Neuronal stem cell (in vitro differentiated cells): ENCODE measurements around the gene DNAJB4.

Source experiments
- DNase-seq: peaks from one replicate; pipeline ENCODE4 v3.0.0-alpha.2; 2013; ENCODE audit warnings: low spot score
- H2AFZ ChIP-seq: one replicate; pipeline ENCODE4 v1.6.1; 2013; ENCODE audit warnings: mild to moderate bottlenecking, low read length, inconsistent platforms
- H2AK5ac ChIP-seq: 2 replicates; pipeline ENCODE4 v1.6.1; 2013; ENCODE audit warnings: low read depth, mild to moderate bottlenecking, inconsistent platforms, low read length, moderate library complexity, mixed read lengths
- H2BK120ac ChIP-seq: 2 replicates; pipeline ENCODE4 v1.6.1; 2013; ENCODE audit warnings: low read depth, mild to moderate bottlenecking, inconsistent platforms, low read length, moderate library complexity, mixed read lengths
- H2BK12ac ChIP-seq: one replicate; pipeline ENCODE4 v1.6.1; 2013; ENCODE audit warnings: low read length, inconsistent platforms
- H2BK15ac ChIP-seq: 2 replicates; pipeline ENCODE4 v1.6.1; 2013; ENCODE audit warnings: mild to moderate bottlenecking, low read length, inconsistent platforms, mixed read lengths
- H2BK5ac ChIP-seq: one replicate; pipeline ENCODE4 v1.6.1; 2013; ENCODE audit warnings: inconsistent platforms, mild to moderate bottlenecking, low read length, moderate library complexity
- H3K14ac ChIP-seq: one replicate; pipeline ENCODE4 v1.6.1; 2013; ENCODE audit warnings: low read length, inconsistent platforms
- H3K18ac ChIP-seq: 2 replicates; pipeline ENCODE4 v1.6.1; 2013; ENCODE audit warnings: low read length, inconsistent platforms
- H3K23ac ChIP-seq: 2 replicates; pipeline ENCODE4 v1.6.1; 2013; ENCODE audit warnings: low read depth, mild to moderate bottlenecking, mixed read lengths, low read length, inconsistent platforms; ENCODE audit not compliant: poor library complexity
- H3K27ac ChIP-seq: replicated peaks from 3 replicates; pipeline ENCODE4 v1.5.1; 2013; ENCODE audit warnings: low read length, inconsistent platforms
- H3K27me3 ChIP-seq, 3 experiments: 2 replicates each; pipeline ENCODE4 v1.6.1; 2013; ENCODE audit warnings: low read length in 3 of 3, mild to moderate bottlenecking in 2 of 3, inconsistent platforms in 1 of 3, low read depth in 1 of 3, mixed read lengths in 1 of 3, moderate library complexity in 1 of 3; ENCODE audit not compliant: control insufficient read depth in 3 of 3, insufficient read depth in 3 of 3
- H3K36me3 ChIP-seq, 2 donors: replicated peaks in 1 of 2; 2 replicates each; pipeline ENCODE4 v1.6.1; 2013; ENCODE audit warnings: low read length in 2 of 2; ENCODE audit not compliant: control insufficient read depth in 2 of 2, insufficient read depth in 2 of 2
- H3K4ac ChIP-seq: 2 replicates; pipeline ENCODE4 v1.6.1; 2013; ENCODE audit warnings: inconsistent platforms, mild to moderate bottlenecking, low read length, moderate library complexity
- H3K4me1 ChIP-seq, 2 donors: 1 replicate in 1 of 2; 2 replicates in 1 of 2; pipeline ENCODE4 v1.6.1; 2013; ENCODE audit warnings: low read length in 2 of 2, low read depth in 1 of 2; ENCODE audit not compliant: control insufficient read depth in 2 of 2, insufficient read depth in 1 of 2
- H3K4me2 ChIP-seq: one replicate; pipeline ENCODE4 v1.6.1; 2013; ENCODE audit warnings: mild to moderate bottlenecking, low read length, inconsistent platforms; ENCODE audit not compliant: insufficient read depth, poor library complexity, severe bottlenecking
- H3K4me3 ChIP-seq, 2 donors: 2 replicates each; pipeline ENCODE4 v1.5.1; 2013; ENCODE audit warnings: low read length in 2 of 2, mild to moderate bottlenecking in 2 of 2, inconsistent platforms in 1 of 2, moderate library complexity in 1 of 2
- H3K79me1 ChIP-seq: one replicate; pipeline ENCODE4 v1.6.1; 2013; ENCODE audit warnings: low read depth, mild to moderate bottlenecking, inconsistent platforms, low read length, moderate library complexity
- H3K9ac ChIP-seq: one replicate; pipeline ENCODE4 v1.6.1; 2013; ENCODE audit warnings: mild to moderate bottlenecking, low read depth, low read length, inconsistent platforms; ENCODE audit not compliant: poor library complexity
- H3K9me3 ChIP-seq, 2 donors: replicated peaks in 1 of 2; 2 replicates each; pipeline versions ENCODE3 to v1.6.1; 2013; ENCODE audit warnings: low read length in 2 of 2, mild to moderate bottlenecking in 2 of 2, inconsistent platforms in 1 of 2, low read depth in 1 of 2, mixed read lengths in 1 of 2, moderate library complexity in 1 of 2; ENCODE audit not compliant: control insufficient read depth in 2 of 2, insufficient read depth in 1 of 2
- H4K8ac ChIP-seq: one replicate; pipeline ENCODE4 v1.6.1; 2013; ENCODE audit warnings: low read depth, mild to moderate bottlenecking, inconsistent platforms, low read length, moderate library complexity
- H4K91ac ChIP-seq: one replicate; pipeline ENCODE4 v1.6.1; 2013; ENCODE audit warnings: low read length, low read depth, mild to moderate bottlenecking, inconsistent platforms; ENCODE audit not compliant: poor library complexity
- WGBS, 2 donors: extraction: QIAGEN DNeasy Blood & Tissue Kit; methylation state at CpG; one replicate each; pipeline ENCODE4 v1.1.7; 2013; ENCODE audit warnings: missing lambda C conversion rate in 2 of 2, mixed read lengths in 1 of 2; ENCODE audit not compliant: insufficient read length in 2 of 2, insufficient replicate concordance in 1 of 2; ENCODE audit errors: extremely low coverage in 2 of 2; 5-methylcytosine and 5-hydroxymethylcytosine counted together

Gene DNAJB4

GRCh38 chr1:78052685-78053405, 48.1 kb downstream of the DNAJB4 start:
- Histone ChIP-seq H3K4me2 (no peak overlapping the region), H3K4me1 (no peaks in the 10 kb centered on the region), H3K18ac (no peak overlapping the region), H3K79me1 (no peaks in the 10 kb centered on the region), H3K4me3 (no peak overlapping the region), H2BK5ac (no peak overlapping the region), H4K8ac (no peak overlapping the region), H4K91ac (no peak overlapping the region), H3K23ac (no peak overlapping the region), H2AK5ac (no peak overlapping the region), H3K27ac (no peak overlapping the region), H3K9ac (no peak overlapping the region), H3K14ac (no peak overlapping the region), H3K36me3 (no peaks in the 10 kb centered on the region), H2BK120ac (no peak overlapping the region), H3K27me3 (peaks cover 0 to 28% (median 0%) of the 10 kb centered on the region in 3 experiments), H3K9me3 (no peaks in the 10 kb centered on the region), H2BK15ac (no peak overlapping the region), H3K4ac (no peak overlapping the region), H2AFZ (no peak overlapping the region), H2BK12ac (no peak overlapping the region)
- DNase-seq = no peak
- no CpG with 5 or more reads among the region's 2 CpGs for WGBS, 2 donors

GRCh38 chr1:78053498-78053897, 48.8 kb downstream of the DNAJB4 start:
- Histone ChIP-seq H2AFZ (no peak overlapping the region), H3K4ac (no peak overlapping the region), H3K9ac (no peak overlapping the region), H3K27ac (no peak overlapping the region), H2AK5ac (no peak overlapping the region), H3K18ac (no peak overlapping the region), H2BK12ac (no peak overlapping the region), H2BK15ac (no peak overlapping the region), H3K79me1 (no peaks in the 10 kb centered on the region), H3K4me2 (no peak overlapping the region), H3K27me3 (peaks cover 0 to 22% (median 0%) of the 10 kb centered on the region in 3 experiments), H3K23ac (no peak overlapping the region), H3K4me3 (no peak overlapping the region), H3K9me3 (no peaks in the 10 kb centered on the region), H4K91ac (no peak overlapping the region), H3K4me1 (no peaks in the 10 kb centered on the region), H2BK5ac (no peak overlapping the region), H4K8ac (no peak overlapping the region), H3K36me3 (no peaks in the 10 kb centered on the region), H3K14ac (no peak overlapping the region), H2BK120ac (no peak overlapping the region)
- no peak for DNase-seq
- WGBS, 2 donors = no CpG with 5 or more reads among the region's 2 CpGs

GRCh38 chr1:78054559-78054958, 49.8 kb downstream of the DNAJB4 start:
- Histone ChIP-seq H3K36me3 (no peaks in the 10 kb centered on the region), H3K27me3 (peaks cover 0 to 25% (median 0%) of the 10 kb centered on the region in 3 experiments), H2AK5ac (no peak overlapping the region), H3K9ac (no peak overlapping the region), H4K91ac (no peak overlapping the region), H2BK5ac (no peak overlapping the region), H3K79me1 (no peaks in the 10 kb centered on the region), H3K14ac (no peak overlapping the region), H2BK15ac (no peak overlapping the region), H3K18ac (no peak overlapping the region), H3K4me2 (no peak overlapping the region), H3K27ac (no peak overlapping the region), H2BK12ac (no peak overlapping the region), H3K4me1 (no peaks in the 10 kb centered on the region), H3K23ac (no peak overlapping the region), H2AFZ (no peak overlapping the region), H3K9me3 (no peaks in the 10 kb centered on the region), H3K4me3 (no peak overlapping the region), H3K4ac (no peak overlapping the region), H2BK120ac (no peak overlapping the region), H4K8ac (no peak overlapping the region)
- DNase-seq = no peak

- Histone ChIP-seq H2AK5ac (no peak overlapping the region), H4K8ac (no peak overlapping the region), H3K9me3 (no peaks in the 10 kb centered on the region), H3K27ac (no peak overlapping the region), H3K9ac (no peak overlapping the region), H2AFZ (no peak overlapping the region), H2BK15ac (no peak overlapping the region), H3K4me3 (no peak overlapping the region), H3K4me1 (no peaks in the 10 kb centered on the region), H2BK120ac (no peak overlapping the region), H4K91ac (no peak overlapping the region), H2BK5ac (no peak overlapping the region), H3K4me2 (no peak overlapping the region), H3K79me1 (no peaks in the 10 kb centered on the region), H2BK12ac (no peak overlapping the region), H3K14ac (no peak overlapping the region), H3K18ac (no peak overlapping the region), H3K23ac (no peak overlapping the region), H3K36me3 (no peaks in the 10 kb centered on the region), H3K4ac (no peak overlapping the region), H3K27me3 (peaks cover 0 to 25% (median 0%) of the 10 kb centered on the region in 3 experiments)
- no peak for DNase-seq
- WGBS, 2 donors = no CpG with 5 or more reads among the region's 2 CpGs
Measured at GRCh38 chr1:78054972-78055371, 50.2 kb downstream of the DNAJB4 start.
